ENCODE results near the gene TAGLN.

DNA sequence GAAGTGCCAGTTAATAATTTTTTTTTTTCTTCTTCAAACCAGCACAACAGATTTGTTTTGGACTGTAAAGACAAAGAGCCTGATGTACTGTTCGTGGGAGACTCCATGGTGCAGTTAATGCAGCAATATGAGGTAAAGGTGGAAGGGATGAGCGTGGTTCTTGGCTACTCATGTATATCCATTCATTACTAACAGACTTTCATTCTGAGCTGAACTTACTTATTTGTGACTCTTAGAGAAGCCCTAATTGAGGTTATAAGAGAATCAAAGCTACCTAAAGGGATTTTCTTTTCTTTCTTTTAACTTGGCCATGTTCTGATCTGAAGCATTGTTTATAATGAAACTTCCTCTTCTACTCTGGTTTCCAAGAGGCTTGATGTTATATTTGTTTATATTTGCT, 39.3 kb upstream of the TAGLN start:
- no peak for TF ChIP-seq CTCF (IDR thresholded peaks at IDR 0.05)
- no peak for TF ChIP-seq EZH2 (IDR thresholded peaks at IDR 0.05; ENCODE audit: borderline replicate concordance, insufficient read depth, low read depth, low read length, poor library complexity, severe bottlenecking)

Measured in B cell (primary cell).